Loucy (cell line): ENCODE results near the gene KRTAP4-12.
"Not testable (repeated sequence)": the region's sequence is repeated elsewhere in the genome, so short reads cannot be mapped to it uniquely, and the experiment has no call there.

Experiments used
- CTCF ChIP-seq: fragments of 200-600 bp; sonication (generic); conservative IDR thresholded peaks from 2 replicates; pipeline ENCODE4 v1.5.1; 2014; ENCODE audit warnings: mild to moderate bottlenecking, antibody characterized with exemption, low read length
- EZH2phosphoT487 ChIP-seq: fragments of 200-600 bp; IDR thresholded peaks from 2 replicates; pipeline ENCODE4 v1.6.1; 2018; ENCODE audit warnings: antibody characterized with exemption, mild to moderate bottlenecking, moderate library complexity, borderline replicate concordance

- TF ChIP-seq CTCF, EZH2phosphoT487: not testable (repeated sequence)
Measured at GRCh38 chr17:41160190-41160589, 36.2 kb upstream of the KRTAP4-12 start.
